ENCODE results near the gene ROBO1.

Gene ROBO1

DNA sequence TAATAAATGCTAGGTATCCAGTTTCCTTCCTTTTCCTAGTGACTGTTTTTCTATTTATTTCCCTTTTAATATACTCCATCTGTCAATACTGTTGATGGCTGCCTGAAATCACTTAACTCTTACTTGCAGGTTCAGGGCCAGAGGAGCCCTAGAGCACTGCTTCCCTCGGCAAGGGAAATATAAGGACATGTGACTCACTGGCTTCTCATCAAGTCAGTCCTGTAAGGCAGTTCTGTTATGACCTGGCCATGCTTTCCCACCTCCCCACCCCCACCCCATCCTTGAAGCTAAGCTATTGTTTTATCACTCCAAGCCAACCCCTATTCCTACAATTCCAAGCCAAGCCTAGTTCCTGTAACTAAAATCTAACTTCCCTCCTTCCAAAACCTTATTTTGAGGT is 800.7 kb downstream of the ROBO1 start:
- no peaks in the 10 kb centered on the region for H3K9me3 ChIP-seq (replicated peaks; ENCODE audit: insufficient read depth, low read length)
- no peak overlapping the region for H3K9ac ChIP-seq (ENCODE audit: low read length)
- H3K27ac ChIP-seq (ENCODE audit: low read length), result no peak overlapping the region
- no peaks in the 10 kb centered on the region for H3K4me1 ChIP-seq (ENCODE audit: low read length)
- H3K27me3 ChIP-seq (replicated peaks; ENCODE audit: insufficient read depth, low read length), result no peaks in the 10 kb centered on the region
- H3F3A ChIP-seq (ENCODE audit: insufficient read depth, low read length), result no peaks in the 10 kb centered on the region
- no peaks in the 10 kb centered on the region for H3K36me3 ChIP-seq (replicated peaks; ENCODE audit: insufficient read depth, low read length)
- H3K79me2 ChIP-seq (ENCODE audit: low read length), result no peaks in the 10 kb centered on the region; the same call in 1 of the 2 replicates
- no peak for DNase-seq
- no peak overlapping the region for H3K4me3 ChIP-seq (ENCODE audit: low read length)
- no peak overlapping the region for H3K4me2 ChIP-seq (ENCODE audit: low read depth, low read length)
- H2AFZ ChIP-seq (ENCODE audit: low read length), result no peak overlapping the region
- H3K9me2 ChIP-seq (replicated peaks; ENCODE audit: insufficient read depth, low read length), result no peaks in the 10 kb centered on the region
- no peaks in the 10 kb centered on the region for H4K20me1 ChIP-seq (ENCODE audit: insufficient read depth, low read length)
- no peak for TF ChIP-seq EZH2phosphoT487 (IDR thresholded peaks at IDR 0.05; ENCODE audit: low read length)
- TF ChIP-seq EZH2 (optimal IDR thresholded peaks at IDR 0.05; ENCODE audit: low read depth, low read length), result no peak
- TF ChIP-seq, protein P1, sequence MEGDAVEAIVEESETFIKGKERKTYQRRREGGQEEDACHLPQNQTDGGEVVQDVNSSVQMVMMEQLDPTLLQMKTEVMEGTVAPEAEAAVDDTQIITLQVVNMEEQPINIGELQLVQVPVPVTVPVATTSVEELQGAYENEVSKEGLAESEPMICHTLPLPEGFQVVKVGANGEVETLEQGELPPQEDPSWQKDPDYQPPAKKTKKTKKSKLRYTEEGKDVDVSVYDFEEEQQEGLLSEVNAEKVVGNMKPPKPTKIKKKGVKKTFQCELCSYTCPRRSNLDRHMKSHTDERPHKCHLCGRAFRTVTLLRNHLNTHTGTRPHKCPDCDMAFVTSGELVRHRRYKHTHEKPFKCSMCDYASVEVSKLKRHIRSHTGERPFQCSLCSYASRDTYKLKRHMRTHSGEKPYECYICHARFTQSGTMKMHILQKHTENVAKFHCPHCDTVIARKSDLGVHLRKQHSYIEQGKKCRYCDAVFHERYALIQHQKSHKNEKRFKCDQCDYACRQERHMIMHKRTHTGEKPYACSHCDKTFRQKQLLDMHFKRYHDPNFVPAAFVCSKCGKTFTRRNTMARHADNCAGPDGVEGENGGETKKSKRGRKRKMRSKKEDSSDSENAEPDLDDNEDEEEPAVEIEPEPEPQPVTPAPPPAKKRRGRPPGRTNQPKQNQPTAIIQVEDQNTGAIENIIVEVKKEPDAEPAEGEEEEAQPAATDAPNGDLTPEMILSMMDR (IDR thresholded peaks at IDR 0.05; ENCODE audit: low read length), result no peak

DNA sequence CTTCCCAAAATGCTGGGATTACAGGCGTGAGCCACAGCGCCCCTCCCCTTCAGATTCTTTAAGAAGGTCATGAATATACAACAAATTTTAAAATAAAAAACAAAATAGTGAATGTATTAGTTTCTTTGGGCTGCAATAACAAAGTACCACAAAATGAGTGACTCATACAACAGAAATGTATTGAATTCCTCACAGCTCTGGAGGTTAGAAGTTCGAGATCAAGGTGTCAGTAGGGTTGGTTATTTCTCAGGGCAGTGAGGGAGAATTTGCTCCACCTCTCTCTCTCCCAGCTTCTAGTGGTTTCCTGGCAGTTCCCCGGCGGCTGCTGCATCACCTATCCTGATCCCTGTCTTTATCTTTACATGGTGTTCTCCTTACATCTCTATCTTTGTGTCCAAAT is 804.0 kb downstream of the ROBO1 start:
- H3F3A ChIP-seq (ENCODE audit: insufficient read depth, low read length), result no peaks in the 10 kb centered on the region
- no peaks in the 10 kb centered on the region for H3K9me2 ChIP-seq (replicated peaks; ENCODE audit: insufficient read depth, low read length)
- no peak for DNase-seq
- no peaks in the 10 kb centered on the region for H3K36me3 ChIP-seq (replicated peaks; ENCODE audit: insufficient read depth, low read length)
- no peak overlapping the region for H3K9ac ChIP-seq (ENCODE audit: low read length)
- no peak overlapping the region for H3K4me3 ChIP-seq (ENCODE audit: low read length)
- no peak overlapping the region for H3K27ac ChIP-seq (ENCODE audit: low read length)
- no peaks in the 10 kb centered on the region; the same call in 1 of the 2 replicates for H3K79me2 ChIP-seq (ENCODE audit: low read length)
- TF ChIP-seq EZH2phosphoT487 (IDR thresholded peaks at IDR 0.05; ENCODE audit: low read length) (no peak), EZH2 (optimal IDR thresholded peaks at IDR 0.05; ENCODE audit: low read depth, low read length) (no peak)
- TF ChIP-seq, protein P1 (IDR thresholded peaks at IDR 0.05; ENCODE audit: low read length), result no peak
- no peak overlapping the region for H3K4me2 ChIP-seq (ENCODE audit: low read depth, low read length)
- no peaks in the 10 kb centered on the region for H3K4me1 ChIP-seq (ENCODE audit: low read length)
- H2AFZ ChIP-seq (ENCODE audit: low read length), result no peak overlapping the region
- no peaks in the 10 kb centered on the region for H4K20me1 ChIP-seq (ENCODE audit: insufficient read depth, low read length)
- H3K27me3 ChIP-seq (replicated peaks; ENCODE audit: insufficient read depth, low read length), result no peaks in the 10 kb centered on the region
- no peaks in the 10 kb centered on the region for H3K9me3 ChIP-seq (replicated peaks; ENCODE audit: insufficient read depth, low read length)

DNA sequence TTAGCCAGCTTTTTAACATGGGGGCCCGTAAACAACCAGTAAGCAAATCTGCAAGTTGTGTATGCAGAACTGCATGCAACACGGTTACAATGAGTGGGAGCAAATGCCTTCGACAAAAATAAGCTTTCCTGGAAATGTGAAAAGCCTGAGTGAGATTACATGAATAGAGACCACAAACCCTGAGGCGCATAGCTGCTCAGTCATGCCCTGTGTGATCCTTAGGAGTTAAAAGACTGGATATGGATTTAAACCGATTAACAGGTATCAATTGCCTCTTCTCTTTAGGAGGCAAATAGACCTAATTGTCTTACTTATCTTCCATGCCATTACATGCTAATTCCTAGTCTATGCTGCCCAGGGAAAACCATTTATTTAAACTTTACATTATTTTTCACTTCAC is 810.3 kb downstream of the ROBO1 start:
- no peaks in the 10 kb centered on the region for H3F3A ChIP-seq (ENCODE audit: insufficient read depth, low read length)
- no peaks in the 10 kb centered on the region for H3K27me3 ChIP-seq (replicated peaks; ENCODE audit: insufficient read depth, low read length)
- no peaks in the 10 kb centered on the region for H3K9me2 ChIP-seq (replicated peaks; ENCODE audit: insufficient read depth, low read length)
- no peak overlapping the region for H3K9ac ChIP-seq (ENCODE audit: low read length)
- H3K4me2 ChIP-seq (ENCODE audit: low read depth, low read length), result no peak overlapping the region
- no peak for DNase-seq
- H3K36me3 ChIP-seq (replicated peaks; ENCODE audit: insufficient read depth, low read length), result no peaks in the 10 kb centered on the region
- no peak overlapping the region for H3K4me3 ChIP-seq (ENCODE audit: low read length)
- TF ChIP-seq EZH2phosphoT487 (IDR thresholded peaks at IDR 0.05; ENCODE audit: low read length) (no peak), EZH2 (optimal IDR thresholded peaks at IDR 0.05; ENCODE audit: low read depth, low read length) (no peak)
- TF ChIP-seq, protein P1 (IDR thresholded peaks at IDR 0.05; ENCODE audit: low read length), result no peak
- no peak overlapping the region for H2AFZ ChIP-seq (ENCODE audit: low read length)
- H4K20me1 ChIP-seq (ENCODE audit: insufficient read depth, low read length), result no peaks in the 10 kb centered on the region
- H3K4me1 ChIP-seq (ENCODE audit: low read length), result no peaks in the 10 kb centered on the region
- H3K79me2 ChIP-seq (ENCODE audit: low read length), result no peaks in the 10 kb centered on the region
- no peak overlapping the region for H3K27ac ChIP-seq (ENCODE audit: low read length)
- no peaks in the 10 kb centered on the region for H3K9me3 ChIP-seq (replicated peaks; ENCODE audit: insufficient read depth, low read length)

Data from MM.1S (cell line).